Measurements from ENCODE around the gene PPP2R1B.

PPP2R1B gene

DNA sequence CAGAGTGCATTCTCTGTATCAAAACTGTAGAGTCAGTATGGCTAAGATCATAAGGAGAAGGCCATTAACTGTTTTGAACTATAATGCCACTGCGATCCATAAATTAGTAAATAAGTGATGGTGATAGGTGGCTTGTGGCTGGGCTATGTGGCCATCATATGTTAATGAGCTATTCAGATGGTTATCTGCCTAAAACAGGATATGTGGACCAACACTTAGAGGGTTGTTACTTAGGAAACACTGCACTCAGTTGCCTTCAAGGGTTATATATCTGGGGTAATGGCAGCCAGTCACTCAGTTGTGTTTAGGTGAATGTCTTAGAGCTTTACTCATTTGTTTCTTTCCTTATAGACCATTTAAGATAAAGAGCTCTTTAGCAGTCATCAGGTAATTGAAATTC lies 66.0 kb downstream of the PPP2R1B start:
- Histone ChIP-seq H3K4me3 (ENCODE audit: low read depth in 1 of 2, low read length in 1 of 2) (no peak overlapping the region), H3K27me3 (no peaks in the 10 kb centered on the region), H3K4me1 (ENCODE audit: control insufficient read depth in 1 of 2, insufficient read depth in 1 of 2, low read depth in 1 of 2, low read length in 1 of 2) (no peaks in the 10 kb centered on the region), H3K36me3 (peaks cover 26% of the 10 kb centered on the region), H3K9me3 (no peaks in the 10 kb centered on the region), H3K27ac (no peak overlapping the region)
- TF ChIP-seq, protein P1, sequence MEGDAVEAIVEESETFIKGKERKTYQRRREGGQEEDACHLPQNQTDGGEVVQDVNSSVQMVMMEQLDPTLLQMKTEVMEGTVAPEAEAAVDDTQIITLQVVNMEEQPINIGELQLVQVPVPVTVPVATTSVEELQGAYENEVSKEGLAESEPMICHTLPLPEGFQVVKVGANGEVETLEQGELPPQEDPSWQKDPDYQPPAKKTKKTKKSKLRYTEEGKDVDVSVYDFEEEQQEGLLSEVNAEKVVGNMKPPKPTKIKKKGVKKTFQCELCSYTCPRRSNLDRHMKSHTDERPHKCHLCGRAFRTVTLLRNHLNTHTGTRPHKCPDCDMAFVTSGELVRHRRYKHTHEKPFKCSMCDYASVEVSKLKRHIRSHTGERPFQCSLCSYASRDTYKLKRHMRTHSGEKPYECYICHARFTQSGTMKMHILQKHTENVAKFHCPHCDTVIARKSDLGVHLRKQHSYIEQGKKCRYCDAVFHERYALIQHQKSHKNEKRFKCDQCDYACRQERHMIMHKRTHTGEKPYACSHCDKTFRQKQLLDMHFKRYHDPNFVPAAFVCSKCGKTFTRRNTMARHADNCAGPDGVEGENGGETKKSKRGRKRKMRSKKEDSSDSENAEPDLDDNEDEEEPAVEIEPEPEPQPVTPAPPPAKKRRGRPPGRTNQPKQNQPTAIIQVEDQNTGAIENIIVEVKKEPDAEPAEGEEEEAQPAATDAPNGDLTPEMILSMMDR (IDR thresholded peaks at IDR 0.05), result no peak

GRCh38 chr11:111699579-111700156 lies 66.5 kb downstream of the PPP2R1B start:
- H3K36me3 ChIP-seq, result peaks cover 22% of the 10 kb centered on the region
- H3K27me3 ChIP-seq, result no peaks in the 10 kb centered on the region
- TF ChIP-seq, protein P1 (IDR thresholded peaks at IDR 0.05), result no peak
- H3K4me3 ChIP-seq (ENCODE audit: low read depth in 1 of 2, low read length in 1 of 2), result no peak overlapping the region
- no peaks in the 10 kb centered on the region for H3K4me1 ChIP-seq (ENCODE audit: control insufficient read depth in 1 of 2, insufficient read depth in 1 of 2, low read depth in 1 of 2, low read length in 1 of 2)
- H3K27ac ChIP-seq, result no peak overlapping the region
- H3K9me3 ChIP-seq, result no peaks in the 10 kb centered on the region

DNA sequence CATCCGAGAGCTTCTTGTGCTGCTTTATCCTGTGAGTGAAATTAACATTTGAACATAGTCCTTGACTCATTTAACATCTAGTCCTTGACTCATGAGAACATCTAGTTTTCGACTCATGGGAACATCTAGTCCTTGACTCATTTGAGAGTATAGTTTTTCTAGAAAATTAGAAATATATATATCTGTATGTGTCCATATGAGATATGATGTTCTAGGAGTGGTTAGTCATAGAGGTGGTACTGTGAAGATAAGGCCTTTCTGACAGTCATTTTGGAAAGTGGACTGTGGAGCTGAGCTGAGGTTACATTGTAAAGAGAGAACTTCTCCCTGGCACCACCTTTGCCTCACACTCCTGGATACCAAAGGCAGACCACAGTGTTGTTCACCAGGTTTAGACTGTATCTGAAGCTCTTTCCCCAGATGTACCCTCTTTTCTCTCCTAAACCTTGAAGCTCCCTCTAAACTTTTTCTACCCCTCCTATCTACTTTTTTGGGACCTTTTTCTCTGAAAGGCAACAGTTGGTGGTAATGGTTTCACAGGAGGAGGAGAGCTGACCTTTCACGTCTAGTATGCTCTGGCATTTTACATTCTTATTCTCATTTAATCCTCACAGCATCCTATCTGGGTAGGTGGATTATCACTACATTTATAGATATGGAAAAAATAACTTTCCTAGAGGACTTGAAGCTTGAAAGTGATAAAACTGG lies 67.2 kb downstream of the PPP2R1B start:
- Histone ChIP-seq H3K9me3 (no peaks in the 10 kb centered on the region), H3K27me3 (no peaks in the 10 kb centered on the region), H3K36me3 (peaks cover 16% of the 10 kb centered on the region), H3K4me3 (ENCODE audit: low read depth in 1 of 2, low read length in 1 of 2) (no peak overlapping the region), H3K27ac (no peak overlapping the region), H3K4me1 (ENCODE audit: control insufficient read depth in 1 of 2, insufficient read depth in 1 of 2, low read depth in 1 of 2, low read length in 1 of 2) (no peaks in the 10 kb centered on the region)
- TF ChIP-seq, protein P1 (IDR thresholded peaks at IDR 0.05), result no peak

DNA sequence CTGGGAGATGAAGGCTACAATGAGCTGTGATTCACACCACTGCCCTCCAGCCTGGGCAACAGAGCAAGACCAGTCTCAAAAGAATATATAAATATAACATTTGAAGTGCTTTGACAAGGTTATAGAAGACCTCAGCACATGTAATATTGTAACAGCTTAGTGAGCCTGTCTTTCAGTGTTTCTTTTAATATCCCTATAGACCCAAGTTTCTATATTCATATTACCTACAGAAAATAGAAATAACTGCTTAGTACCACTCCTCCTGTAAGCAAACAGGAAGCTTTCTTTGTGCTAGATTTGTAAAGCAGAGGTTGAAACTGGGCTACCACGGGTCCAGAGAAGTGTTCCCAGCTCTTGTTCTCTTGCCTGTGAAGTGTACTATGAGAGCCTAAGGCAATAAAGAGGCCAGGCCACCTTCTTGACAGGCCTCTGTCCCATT lies 68.2 kb downstream of the PPP2R1B start:
- Histone ChIP-seq H3K4me1 (ENCODE audit: control insufficient read depth in 1 of 2, insufficient read depth in 1 of 2, low read depth in 1 of 2, low read length in 1 of 2) (no peaks in the 10 kb centered on the region), H3K4me3 (ENCODE audit: low read depth in 1 of 2, low read length in 1 of 2) (no peak overlapping the region), H3K27me3 (no peaks in the 10 kb centered on the region), H3K27ac (no peak overlapping the region), H3K9me3 (no peaks in the 10 kb centered on the region), H3K36me3 (peaks cover 5% of the 10 kb centered on the region)
- TF ChIP-seq, protein P1 (IDR thresholded peaks at IDR 0.05), result no peak

DNA sequence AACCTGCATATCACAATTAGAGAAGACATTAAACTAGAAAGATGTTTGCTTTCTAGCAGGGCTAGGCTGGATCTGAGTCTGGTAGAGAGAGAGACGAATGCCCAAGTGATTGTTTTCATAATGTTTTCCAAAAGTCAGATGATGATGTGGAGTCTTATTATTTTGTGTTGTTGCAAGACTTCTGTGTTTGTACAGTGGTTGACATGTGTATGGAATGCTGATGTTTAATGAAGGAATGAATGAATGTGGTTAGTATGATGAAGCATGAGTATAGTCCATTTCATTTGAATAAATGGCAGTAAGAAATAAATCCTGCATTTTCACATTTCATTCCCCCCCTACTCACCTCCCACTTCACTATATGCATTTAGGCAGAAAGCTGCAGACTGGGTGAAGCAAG lies 69.6 kb downstream of the PPP2R1B start:
- TF ChIP-seq, protein P1 (IDR thresholded peaks at IDR 0.05), result no peak
- Histone ChIP-seq H3K4me1 (ENCODE audit: control insufficient read depth in 1 of 2, insufficient read depth in 1 of 2, low read depth in 1 of 2, low read length in 1 of 2) (no peaks in the 10 kb centered on the region), H3K4me3 (ENCODE audit: low read depth in 1 of 2, low read length in 1 of 2) (no peak overlapping the region), H3K36me3 (peaks cover 1% of the 10 kb centered on the region), H3K9me3 (no peaks in the 10 kb centered on the region), H3K27ac (no peak overlapping the region), H3K27me3 (no peaks in the 10 kb centered on the region)

Data from neutrophil (primary cell).